ENCODE measurements around the gene KCNK2.

The KCNK2 gene

DNA sequence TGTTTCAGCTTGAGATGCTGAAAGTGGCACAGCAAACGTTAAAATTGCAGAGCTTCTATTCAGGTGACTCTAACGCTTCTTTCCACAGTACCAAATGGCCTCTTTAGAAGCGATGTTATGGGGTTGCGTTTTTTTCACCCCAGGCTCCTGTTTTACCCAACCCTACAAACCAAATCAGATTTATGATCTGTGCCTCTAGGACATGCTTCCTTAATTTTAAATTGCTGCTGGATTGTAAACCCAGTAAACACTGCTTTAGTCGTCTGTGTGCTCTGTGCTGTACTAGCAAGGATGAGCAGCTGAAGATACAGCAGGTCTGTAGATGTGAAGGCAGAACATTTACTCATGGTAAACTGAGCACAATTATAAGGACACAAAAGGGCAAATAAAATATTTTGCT, 13.0 kb downstream of the KCNK2 start:
- DNase-seq (ENCODE audit: low read depth), result no peak

DNA sequence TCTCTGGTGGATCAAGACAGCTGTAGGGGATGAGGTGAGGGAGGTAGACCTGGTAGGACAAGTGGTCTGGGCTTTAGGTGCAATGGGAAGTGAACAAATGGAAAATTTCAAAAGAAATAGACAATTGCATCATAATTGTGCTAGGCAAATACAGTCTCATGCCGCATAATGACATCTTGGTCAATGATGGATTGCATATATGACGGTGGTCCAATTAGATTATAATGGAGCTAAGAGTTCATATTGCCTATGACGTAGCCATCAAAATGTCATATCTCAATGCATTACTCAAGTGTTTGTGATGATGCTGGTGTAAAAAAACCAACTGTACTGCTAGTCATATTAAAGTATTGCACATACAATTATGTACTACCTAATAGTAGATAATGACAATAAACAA, 19.0 kb downstream of the KCNK2 start:
- no peak for DNase-seq (ENCODE audit: low read depth)

DNA sequence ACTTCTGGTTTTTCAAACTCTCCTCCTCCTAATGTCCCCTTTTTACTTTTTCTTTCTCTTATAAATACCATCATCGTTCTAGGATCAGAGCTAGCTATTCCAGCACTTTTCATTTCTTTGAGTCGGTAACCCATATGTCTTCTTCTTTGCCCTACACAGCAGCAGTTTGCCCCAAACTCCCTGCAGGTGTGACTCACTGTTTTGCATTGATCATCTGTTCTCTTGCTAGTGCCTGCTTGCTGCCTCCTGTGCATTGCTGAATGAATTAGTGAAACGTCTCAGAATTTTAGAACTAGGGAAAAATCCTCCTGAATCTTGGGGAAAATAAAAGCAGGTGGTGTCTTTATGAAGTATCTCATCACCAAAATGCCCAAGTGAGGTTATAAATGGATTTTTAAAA, 21.7 kb downstream of the KCNK2 start:
- no peak for DNase-seq (ENCODE audit: low read depth)

DNA sequence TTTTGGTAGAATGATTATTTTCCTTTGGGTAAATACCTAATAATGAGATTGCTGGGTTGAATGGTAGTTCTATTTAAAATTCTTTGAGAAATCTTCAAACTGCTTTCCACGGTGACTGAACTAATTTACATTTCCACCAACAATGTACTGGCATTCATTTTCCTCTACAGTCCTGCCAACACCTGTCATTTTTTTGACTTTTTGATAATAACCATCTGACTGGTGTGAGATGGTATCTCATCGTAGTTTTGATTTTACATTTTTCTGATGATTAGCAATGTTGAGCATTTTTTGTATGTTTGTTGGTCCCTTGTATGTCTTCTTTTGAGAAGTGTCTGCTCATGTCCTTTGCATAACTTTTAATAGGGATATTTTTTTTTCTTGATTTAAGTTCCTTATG, 23.5 kb downstream of the KCNK2 start:
- DNase-seq (ENCODE audit: low read depth), result no peak

DNA sequence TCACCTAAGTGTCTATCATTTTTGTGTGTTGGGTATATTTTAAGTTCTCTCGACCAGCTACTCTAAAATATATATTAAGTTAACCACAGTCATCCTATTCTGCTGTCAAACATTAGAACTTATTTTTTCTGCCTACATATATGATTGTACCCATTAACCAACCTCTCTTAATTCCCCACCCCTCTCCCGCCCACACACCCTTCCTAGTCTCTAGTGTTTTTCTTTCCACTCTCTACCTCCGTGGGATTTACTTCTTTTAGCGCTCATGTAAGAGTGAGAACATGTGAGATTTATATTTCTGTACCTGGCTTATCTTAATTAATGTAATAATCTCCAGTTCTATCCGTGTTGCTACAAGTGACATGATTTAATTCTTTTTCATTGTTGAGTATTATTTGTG, 26.6 kb downstream of the KCNK2 start:
- no peak for DNase-seq (ENCODE audit: low read depth)

DNA sequence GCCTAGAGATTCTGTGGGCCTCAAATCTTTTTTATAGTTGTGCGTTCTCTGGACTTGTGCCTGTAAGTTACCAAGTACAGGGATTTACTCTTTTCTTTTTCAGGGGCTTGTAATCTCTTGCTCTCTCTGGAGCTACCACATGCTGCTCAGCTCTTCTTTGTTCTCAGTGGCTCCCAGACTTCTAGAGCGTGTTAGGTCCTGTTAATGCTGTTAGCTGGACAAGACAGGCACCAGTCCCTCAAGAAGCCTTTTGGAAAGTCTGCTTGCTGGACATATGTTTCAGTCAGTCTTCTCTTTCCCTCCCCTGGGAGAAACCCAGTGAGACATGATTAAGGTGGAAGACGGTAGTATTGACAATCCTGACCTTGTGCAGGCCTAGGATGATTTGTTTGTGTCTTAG, 29.4 kb downstream of the KCNK2 start:
- DNase-seq (ENCODE audit: low read depth), result no peak

DNA sequence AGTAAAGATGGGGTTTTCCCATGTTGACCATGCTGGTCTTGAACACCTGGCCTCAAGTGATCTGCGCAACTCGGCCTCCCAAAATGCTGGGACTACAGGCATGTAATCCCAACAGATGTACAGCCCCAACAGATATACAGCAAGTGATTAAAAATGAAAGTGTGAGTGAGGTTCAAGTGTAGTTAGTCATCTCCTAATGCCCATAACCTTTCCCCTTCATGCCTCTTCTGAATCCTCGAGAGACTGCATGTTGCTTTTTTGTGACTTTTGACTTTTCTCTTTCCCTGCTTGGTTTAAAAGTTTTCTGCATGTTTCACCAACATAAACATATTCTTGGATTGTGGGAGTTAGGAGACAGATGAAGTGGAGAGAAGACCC, 31.2 kb downstream of the KCNK2 start:
- no peak for DNase-seq (ENCODE audit: low read depth)

DNA sequence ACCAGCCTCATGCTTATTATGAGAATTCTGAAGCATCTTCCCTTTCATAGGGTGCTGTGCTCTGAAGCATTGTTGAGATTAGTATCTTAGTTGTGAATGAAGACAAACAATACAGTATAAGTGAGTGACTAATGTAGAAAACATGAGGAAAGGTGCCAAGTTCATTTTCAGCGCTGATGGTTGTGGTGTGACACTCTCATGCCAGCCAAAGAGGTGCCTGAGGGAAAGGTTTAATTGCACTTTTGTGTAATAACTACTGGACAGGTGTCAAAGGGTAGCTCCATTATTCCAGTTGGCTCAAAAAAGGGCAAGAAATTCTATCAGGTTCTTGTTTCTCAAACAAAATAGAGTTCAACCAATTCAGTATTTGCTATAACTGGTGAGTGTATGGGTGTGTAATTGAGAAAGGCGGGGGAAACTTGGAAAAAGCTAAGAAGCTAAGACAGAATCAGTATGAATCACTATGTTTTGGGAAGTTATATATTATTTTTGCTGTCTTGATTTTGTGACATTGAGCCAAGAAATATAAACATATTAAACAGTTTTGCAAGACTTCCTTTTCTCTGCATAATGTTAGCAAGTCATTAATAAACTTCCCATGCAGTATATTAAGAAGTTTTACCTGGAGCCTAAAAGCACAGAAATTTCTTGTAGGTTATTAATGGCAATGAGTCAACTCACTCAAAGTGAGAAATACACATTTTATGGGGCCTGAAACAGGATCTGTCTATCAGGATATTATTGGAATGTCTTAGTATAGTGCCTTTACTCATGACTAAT, 31.8 kb downstream of the KCNK2 start:
- DNase-seq (ENCODE audit: low read depth), result no peak

DNA sequence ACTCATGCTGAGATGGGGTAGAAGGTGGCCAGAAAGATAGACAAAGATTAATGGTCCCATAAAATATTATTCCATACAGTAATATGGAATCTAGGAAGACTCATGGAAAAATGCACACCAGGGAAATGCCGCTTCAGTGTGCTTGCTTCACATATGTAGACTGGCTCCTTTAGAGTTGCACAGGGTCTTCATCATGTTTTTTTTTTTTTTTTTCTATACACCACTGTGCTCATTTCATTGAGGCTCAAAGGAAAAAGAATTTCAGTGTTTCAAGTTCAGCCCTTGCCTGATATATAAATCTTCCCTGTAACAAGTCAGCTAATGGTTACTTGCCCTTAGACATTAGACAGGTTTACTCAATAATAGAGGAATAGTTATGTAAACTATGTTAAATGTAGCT, 33.2 kb downstream of the KCNK2 start:
- no peak for DNase-seq (ENCODE audit: low read depth)

DNA sequence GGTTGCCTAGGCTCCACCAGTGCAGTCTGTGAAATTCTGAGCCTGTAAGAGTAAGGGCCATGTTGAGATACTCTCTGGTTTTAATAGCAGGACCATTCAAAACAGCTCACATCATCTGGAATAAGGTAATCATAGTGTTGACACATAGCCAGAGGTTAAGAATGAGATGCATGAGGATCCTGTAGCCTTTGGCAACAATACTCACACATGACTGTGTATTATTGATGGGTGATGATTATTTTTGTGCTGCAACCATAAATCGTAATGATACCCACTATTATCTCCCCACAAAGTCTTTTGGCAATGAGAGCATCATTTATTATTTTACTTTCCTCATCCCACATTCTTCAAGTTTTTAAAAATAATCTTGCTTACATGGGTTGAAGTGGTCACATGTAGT, 35.5 kb downstream of the KCNK2 start:
- no peak for DNase-seq (ENCODE audit: low read depth)

DNA sequence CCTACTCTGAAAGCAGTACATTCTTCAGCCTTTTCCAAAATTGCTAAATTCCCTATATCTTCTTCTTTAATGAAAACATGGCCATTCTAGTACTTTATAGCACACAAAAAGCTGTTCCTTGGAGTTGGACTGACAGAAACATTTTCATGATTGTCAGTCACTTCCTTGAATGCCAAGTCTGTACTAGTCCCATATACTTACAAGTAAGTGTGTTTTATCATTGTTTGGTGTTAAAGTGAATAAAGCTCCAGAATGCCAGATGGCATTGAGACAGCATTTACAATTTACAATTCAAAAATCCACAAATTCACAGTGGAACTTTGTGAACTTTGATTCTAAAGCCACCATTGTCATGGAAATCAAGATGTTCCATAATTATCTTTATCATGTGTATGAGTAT, 36.5 kb downstream of the KCNK2 start:
- no peak for DNase-seq (ENCODE audit: low read depth)

DNA sequence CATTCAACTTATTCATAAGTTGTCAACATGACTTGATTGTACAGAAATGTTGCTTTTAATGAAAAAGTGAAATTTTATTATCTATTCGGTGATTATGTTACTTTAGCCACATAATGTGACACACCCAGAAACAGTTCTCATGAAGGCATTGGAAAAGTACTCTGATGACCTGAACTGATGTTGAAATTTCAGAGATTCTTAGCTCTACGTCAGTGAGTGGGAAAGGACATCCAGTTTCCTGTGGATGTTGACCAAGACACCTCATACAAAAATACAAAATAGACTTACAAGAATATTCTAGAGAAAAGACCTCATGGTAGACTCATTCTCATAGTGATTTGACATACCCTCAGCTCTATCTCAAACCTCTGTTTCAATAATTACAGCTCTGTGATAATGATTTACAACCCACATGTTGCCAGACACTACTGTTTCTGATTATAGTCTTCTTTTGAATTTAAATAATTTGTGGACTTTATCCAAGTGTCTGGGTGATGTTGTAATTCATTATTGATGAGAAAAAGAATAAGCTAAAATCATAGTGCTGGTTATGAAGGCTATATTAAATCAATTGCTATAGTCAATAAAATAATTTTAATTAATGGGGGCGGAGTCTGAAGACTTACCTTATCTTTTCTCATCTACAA, 37.3 kb downstream of the KCNK2 start:
- no peak for DNase-seq (ENCODE audit: low read depth)

DNA sequence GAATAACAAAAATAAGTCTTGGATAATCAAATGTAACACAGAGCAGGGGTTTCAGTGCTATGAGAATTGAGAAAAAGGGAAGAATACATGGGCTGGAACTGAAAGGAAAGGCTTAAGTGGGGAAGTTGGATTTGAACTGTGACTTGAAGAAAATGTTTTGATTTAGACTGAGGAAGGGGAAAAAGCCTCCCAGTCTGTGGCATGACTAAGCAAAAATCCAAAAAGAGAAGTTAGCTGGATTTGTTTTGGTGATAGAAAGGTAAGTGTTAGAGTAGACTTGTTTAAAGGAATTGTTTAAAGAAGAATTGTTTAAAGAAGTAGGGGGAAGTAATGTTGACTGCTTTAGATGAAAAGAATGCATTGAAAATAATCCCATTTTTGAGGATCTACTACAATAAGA, 46.0 kb downstream of the KCNK2 start:
- DNase-seq (ENCODE audit: low read depth), result no peak

DNA sequence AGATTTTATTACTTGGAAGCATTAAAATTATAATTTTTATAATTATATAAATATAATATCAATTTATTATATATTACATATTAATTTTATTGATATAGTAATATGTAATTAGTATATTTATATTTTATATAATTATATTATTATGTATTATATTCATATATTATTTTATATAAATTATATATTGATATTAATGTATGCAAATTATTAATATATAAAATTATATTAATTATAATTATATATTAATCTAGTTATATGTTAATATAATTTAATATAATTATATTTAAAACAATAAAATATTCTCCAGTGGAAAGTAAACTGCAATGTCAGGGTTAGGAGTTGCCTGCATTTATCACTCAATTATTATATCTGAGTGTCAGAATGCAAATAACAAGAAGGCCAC, 48.8 kb downstream of the KCNK2 start:
- no peak for DNase-seq (ENCODE audit: low read depth)

DNA sequence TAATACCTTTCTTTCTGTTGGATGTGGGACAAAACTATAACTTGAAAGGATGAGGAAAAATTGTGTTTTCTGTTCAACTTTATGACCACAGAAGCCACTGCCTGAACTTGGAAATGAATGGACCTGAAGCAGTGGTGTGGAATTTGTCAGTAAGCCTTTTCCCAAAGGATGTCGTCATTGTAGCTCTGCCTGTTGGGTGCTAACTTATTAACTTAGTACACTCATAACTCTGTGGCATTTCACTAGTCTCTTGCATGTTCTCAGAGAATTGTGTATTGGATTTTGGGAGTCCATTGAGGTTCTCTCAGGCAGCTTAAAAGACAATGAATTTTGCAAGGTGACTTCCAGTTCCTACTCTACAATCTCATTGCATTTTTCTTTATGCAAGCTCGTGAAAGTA, 49.6 kb downstream of the KCNK2 start:
- DNase-seq (ENCODE audit: low read depth), result no peak

DNA sequence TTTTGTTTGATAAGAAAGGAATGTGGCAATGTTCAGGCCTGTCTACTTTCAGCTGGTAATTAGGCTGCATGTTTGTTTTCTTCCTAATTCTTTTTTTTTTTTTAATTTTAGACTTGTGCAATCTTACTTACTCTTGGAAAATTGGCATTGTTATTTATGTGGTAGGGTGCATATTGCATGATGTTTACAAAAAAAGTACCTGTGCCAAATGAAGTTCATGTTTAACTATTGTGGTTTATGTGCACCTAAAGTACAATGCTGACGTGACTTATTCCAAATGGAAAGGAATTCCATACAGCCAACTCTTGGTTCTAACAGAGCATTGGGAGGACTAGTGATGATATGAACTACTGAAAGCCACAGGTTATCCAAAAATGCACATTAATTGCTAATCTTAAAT, 51.0 kb downstream of the KCNK2 start:
- no peak for DNase-seq (ENCODE audit: low read depth)

DNA sequence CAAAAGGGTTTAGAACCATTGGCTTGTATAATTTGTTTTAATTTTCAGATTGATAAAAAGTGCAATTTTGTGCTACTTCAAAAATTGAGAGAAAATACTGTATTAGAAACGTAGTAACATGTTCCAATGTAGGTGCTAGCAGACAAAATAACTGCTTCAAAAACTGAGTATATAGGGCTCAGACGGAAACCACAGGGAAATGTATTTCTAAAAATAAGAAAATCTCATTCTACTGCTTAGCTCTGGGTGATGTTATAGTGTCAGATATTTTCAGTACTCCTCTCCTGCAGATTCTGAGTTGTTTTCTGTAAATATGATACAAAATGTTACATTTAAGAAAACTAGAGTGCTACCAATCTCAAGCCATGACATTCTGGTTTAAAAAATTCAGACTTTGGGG, 55.4 kb downstream of the KCNK2 start:
- no peak for DNase-seq (ENCODE audit: low read depth)

DNA sequence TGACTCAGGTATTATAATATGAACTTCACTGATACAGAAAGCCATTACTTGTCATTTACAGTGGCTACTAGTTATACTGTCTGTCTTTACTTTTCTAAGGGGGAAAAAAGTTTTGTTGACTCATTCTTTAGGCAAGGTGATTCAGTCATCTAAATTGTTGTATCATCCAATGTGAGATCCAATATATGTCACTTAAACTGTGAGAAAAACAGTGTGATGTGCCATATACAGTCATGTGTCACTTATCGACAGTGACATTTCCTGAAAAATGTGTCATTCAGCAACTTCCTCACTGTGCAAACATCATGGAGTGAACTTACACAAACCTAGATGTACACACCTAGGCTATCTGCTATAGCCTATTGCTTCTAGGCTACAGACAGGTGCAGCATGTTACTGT, 57.6 kb downstream of the KCNK2 start:
- no peak for DNase-seq (ENCODE audit: low read depth)

DNA sequence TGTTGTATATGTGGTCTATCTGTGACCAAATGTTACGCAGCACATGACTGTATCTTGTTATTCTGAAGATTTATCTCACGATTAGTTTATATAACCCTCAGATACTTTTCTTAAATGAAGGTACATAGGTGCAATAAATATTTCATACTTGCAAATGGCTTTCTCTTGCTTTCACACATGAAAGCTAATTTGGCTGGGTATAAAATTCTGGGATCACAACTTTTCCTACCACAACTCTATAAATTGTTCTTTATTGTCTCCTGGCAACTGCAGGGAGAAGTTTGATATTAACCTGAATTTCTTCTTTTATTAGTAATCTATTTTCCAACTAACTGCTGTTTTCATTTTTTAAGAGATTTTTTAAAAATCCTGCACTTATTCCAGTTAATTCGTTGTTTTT, 58.9 kb downstream of the KCNK2 start:
- no peak for DNase-seq (ENCODE audit: low read depth)

DNA sequence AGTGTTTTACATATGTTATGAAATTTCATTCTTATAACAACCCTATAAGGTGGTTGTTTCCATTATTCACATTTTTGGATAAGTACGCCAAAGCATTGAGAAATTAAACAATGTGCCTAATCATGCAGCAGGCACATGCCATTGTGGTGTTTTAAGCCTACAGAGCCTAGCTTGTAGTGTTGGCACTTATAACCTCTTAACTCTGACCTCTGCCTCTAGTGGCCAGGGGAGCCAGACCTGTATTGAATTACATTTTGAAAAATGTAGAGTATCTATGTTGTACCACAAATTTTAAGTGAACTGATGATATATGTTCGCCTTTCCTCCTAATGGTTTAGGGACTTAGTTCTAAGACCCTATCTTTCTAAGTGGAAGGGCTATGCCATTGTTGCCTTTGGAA, 61.0 kb downstream of the KCNK2 start:
- no peak for DNase-seq (ENCODE audit: low read depth)

DNA sequence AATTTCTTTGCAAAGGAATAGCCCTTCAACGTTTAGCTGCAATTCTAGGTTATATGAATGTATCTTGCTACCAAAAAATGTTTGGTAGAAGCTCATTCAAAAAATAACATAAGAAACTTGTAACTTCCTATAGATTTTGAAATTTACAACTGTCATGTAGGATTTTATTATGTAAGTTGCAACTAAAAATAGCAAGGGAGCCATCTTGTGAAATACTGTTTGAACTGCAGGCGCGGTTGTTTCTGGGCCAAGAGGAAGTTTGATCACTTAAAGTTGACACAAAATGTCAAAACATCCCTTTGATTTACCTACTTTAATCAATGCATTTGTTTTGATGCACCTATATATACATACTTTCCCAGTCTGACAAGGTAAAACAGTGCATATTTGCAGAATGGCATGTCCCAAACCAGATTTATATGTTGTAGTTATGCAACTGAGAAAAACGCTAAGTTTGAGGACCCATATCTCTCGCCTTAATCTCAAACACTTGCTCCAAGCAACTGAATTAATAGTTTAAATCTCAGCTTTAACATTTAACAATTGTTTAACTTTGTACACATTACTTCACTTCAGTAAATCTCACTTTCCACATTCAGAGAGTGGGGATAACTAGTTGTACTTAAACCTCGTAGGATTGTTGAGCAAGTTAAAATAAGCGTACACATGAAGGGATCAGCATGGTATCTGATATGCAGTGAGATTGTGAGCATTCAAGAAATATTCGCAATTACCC, 63.9 kb downstream of the KCNK2 start:
- DNase-seq (ENCODE audit: low read depth), result no peak

DNA sequence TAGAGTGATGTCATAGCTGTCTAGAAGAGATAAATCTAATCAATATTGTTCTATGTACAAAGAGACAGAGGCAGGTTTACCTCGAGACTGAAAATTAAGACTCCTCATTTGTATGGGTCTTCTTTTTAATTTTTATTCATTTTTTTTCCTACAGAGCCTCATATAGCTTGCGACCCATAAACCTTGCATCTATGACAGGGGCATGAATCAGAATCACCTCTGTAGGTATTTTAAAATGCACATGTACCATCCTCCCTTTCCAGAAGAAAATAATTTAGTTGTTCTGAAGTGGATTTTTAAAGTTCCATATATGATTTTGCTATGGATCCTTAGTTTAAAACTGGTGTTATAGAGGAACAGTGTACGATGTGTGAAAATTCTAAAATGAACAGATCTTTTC, 64.5 kb downstream of the KCNK2 start:
- no peak for DNase-seq (ENCODE audit: low read depth)

DNA sequence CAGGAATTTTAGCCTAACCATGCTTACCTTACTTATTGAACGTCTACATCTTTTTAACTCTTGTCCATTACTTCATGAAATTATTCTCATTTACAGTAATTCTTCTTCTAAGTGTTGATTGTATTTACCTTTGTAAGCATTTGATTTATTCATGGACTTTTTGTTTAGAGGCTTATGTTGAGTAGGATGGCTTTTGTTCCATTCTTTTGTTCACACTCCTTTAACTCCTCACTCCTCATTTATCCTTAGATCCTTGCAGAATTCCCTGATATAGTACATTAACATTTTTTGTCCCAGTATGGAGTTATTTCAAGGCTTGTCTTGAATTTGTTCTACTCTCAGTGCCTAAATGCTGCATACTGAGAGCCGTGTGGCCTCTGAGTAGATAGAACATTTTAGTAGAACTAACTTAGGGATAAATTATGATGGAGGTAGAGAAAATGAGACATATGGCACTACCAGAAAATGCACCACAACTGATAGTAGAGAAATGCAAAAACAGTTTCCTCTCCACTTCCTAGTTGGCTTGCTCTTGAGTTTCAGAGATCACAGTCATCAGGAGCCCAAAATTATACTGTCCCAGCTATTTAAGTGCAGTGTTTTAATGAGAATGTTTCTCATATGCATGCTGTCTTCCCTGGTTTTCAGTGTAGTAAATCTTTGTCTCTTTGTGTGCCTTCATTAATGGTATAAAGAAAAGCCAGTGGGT, 69.5 kb downstream of the KCNK2 start:
- no peak for DNase-seq (ENCODE audit: low read depth)

Data from CMK (cell line).